HEK293T (cell line): ENCODE measurements around the gene ABLIM2.

Experiments
- ARNT ChIP-seq: fragments of 450-650 bp; IDR thresholded peaks from 2 replicates; pipeline ENCODE4 v1.6.1; 2017; ENCODE audit warnings: mild to moderate bottlenecking
- BHLHE40 ChIP-seq: fragments of 450-650 bp; IDR thresholded peaks from 2 replicates; pipeline ENCODE4 v1.6.1; 2016; ENCODE audit warnings: mild to moderate bottlenecking, moderate library complexity, borderline replicate concordance
- FOXA1 ChIP-seq: fragments of 450-650 bp; IDR thresholded peaks from 2 replicates; pipeline ENCODE4 v1.6.1; 2016; ENCODE audit warnings: mild to moderate bottlenecking
- FOXM1 ChIP-seq: fragments of 450-650 bp; IDR thresholded peaks from 2 replicates; pipeline ENCODE4 v1.6.1; 2017; ENCODE audit warnings: mild to moderate bottlenecking, borderline replicate concordance
- HDGF ChIP-seq: fragments of 450-650 bp; IDR thresholded peaks from 2 replicates; pipeline ENCODE4 v1.6.1; 2017; ENCODE audit warnings: antibody characterized with exemption, borderline replicate concordance
- L3MBTL2 ChIP-seq: fragments of 450-650 bp; conservative IDR thresholded peaks from 2 replicates; pipeline ENCODE4 v1.6.1; 2016; ENCODE audit warnings: mild to moderate bottlenecking
- LEF1 ChIP-seq: fragments of 450-650 bp; IDR thresholded peaks from 2 replicates; pipeline ENCODE4 v1.6.1; 2017; ENCODE audit warnings: mild to moderate bottlenecking, borderline replicate concordance
- NFRKB ChIP-seq: fragments of 450-650 bp; IDR thresholded peaks from 2 replicates; pipeline ENCODE4 v1.6.1; 2016; ENCODE audit warnings: mild to moderate bottlenecking, moderate library complexity
- SP1 ChIP-seq: fragments of 450-650 bp; IDR thresholded peaks from 2 replicates; pipeline ENCODE4 v1.6.1; 2017
- SUZ12 ChIP-seq: fragments of 450-650 bp; IDR thresholded peaks from 2 replicates; pipeline ENCODE4 v1.6.1; 2016; ENCODE audit warnings: mild to moderate bottlenecking
- TARDBP ChIP-seq: fragments of 450-650 bp; IDR thresholded peaks from 2 replicates; pipeline ENCODE4 v1.6.1; 2016
- ZNF384 ChIP-seq: fragments of 450-650 bp; IDR thresholded peaks from 2 replicates; pipeline ENCODE4 v1.6.1; 2016
- TF ChIP-seq, protein P1 (sequence below): fragments of 450-650 bp; IDR thresholded peaks from 2 replicates; pipeline ENCODE4 v1.6.1; 2016

DNA sequence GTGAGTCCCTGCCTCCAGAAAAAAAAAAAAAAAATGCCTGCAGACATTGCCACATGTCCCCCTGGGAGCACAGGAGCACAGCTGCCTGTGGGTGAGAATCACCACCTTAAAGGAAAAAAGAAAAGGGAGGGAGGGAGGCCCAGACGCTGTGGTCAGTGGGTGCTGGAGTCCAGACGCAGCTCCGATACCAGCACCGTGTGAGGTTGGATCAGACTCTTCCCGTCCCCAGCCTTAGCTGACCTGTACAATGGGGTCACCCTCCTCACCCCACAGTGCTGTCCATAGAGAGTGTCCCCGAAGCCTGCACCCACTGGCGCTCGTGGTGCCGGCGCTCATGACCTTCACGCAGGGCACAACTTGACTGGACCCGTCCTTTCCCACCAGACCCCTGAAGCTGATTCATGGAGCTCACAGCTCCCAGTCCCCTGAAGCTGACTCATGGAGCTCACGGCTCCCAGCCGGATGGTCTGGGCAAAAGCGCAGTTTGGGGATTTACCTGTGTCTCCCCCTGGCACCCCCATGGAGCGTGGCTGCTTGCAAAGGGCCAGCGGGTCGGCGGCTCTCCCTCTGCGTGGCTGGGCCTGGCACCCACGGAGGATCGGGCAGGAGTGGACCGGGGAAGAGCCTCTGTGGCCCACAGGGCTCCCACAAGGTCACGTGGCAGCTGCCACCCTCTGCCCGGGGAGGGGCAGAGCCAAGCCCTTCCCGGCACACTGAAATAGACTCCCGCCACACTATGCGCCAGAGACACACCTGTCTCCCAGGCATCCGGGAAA lies 31.4 kb downstream of the ABLIM2 start:
- TF ChIP-seq FOXA1 (no peak), L3MBTL2 (no peak), ARNT (no peak), FOXM1 (no peak), HDGF (no peak), SP1 (no peak), BHLHE40 (no peak), NFRKB (no peak), SUZ12 (no peak), LEF1 (no peak), ZNF384 (no peak), TARDBP (no peak)
- TF ChIP-seq, protein P1, sequence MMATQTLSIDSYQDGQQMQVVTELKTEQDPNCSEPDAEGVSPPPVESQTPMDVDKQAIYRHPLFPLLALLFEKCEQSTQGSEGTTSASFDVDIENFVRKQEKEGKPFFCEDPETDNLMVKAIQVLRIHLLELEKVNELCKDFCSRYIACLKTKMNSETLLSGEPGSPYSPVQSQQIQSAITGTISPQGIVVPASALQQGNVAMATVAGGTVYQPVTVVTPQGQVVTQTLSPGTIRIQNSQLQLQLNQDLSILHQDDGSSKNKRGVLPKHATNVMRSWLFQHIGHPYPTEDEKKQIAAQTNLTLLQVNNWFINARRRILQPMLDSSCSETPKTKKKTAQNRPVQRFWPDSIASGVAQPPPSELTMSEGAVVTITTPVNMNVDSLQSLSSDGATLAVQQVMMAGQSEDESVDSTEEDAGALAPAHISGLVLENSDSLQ = no peak
